ENCODE measurements around the gene MINPP1. TPM values are rescaled to one million over a fixed set of nuclear protein-coding genes. Genes with fewer than 3 reads are reported as not detected.
"Not testable (repeated sequence)": the region's sequence is repeated elsewhere in the genome, so short reads cannot be mapped to it uniquely, and the experiment has no call there.

MINPP1 gene
- total RNA-seq, 3 donors from 2014 or later = 12.0 to 28.3 (median 20.8) TPM

DNA sequence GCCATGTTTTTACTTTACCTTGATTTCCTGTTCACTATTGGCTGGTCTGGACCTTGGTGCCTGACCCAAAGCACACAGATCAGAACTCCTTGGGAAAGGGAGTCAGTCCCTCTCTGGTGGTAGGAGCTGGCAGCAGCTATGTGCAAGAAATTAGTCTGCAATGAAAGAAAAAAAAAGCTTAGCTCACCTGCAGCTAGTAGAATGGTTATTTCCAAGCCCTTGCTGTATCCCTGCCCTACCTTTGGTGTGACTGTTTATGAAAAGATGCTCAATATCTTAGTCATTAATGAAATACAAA lies 86.8 kb downstream of the MINPP1 start:
- DNase-seq = no peak
- peaks cover 21% of the 10 kb centered on the region for H3K4me1 ChIP-seq (ENCODE audit: low read depth)
- intact Hi-C loops (cut with DNase I, micrococcal nuclease) = no loop called here
- no peaks in the 10 kb centered on the region for H3K9me3 ChIP-seq
- H3K4me3 ChIP-seq = no peak overlapping the region
- no peaks in the 10 kb centered on the region for H3K36me3 ChIP-seq (ENCODE audit: low read depth)
- TF ChIP-seq, protein P1, sequence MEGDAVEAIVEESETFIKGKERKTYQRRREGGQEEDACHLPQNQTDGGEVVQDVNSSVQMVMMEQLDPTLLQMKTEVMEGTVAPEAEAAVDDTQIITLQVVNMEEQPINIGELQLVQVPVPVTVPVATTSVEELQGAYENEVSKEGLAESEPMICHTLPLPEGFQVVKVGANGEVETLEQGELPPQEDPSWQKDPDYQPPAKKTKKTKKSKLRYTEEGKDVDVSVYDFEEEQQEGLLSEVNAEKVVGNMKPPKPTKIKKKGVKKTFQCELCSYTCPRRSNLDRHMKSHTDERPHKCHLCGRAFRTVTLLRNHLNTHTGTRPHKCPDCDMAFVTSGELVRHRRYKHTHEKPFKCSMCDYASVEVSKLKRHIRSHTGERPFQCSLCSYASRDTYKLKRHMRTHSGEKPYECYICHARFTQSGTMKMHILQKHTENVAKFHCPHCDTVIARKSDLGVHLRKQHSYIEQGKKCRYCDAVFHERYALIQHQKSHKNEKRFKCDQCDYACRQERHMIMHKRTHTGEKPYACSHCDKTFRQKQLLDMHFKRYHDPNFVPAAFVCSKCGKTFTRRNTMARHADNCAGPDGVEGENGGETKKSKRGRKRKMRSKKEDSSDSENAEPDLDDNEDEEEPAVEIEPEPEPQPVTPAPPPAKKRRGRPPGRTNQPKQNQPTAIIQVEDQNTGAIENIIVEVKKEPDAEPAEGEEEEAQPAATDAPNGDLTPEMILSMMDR (IDR thresholded peaks at IDR 0.05) = no peak
- peak; percentile 3 for ATAC-seq

DNA sequence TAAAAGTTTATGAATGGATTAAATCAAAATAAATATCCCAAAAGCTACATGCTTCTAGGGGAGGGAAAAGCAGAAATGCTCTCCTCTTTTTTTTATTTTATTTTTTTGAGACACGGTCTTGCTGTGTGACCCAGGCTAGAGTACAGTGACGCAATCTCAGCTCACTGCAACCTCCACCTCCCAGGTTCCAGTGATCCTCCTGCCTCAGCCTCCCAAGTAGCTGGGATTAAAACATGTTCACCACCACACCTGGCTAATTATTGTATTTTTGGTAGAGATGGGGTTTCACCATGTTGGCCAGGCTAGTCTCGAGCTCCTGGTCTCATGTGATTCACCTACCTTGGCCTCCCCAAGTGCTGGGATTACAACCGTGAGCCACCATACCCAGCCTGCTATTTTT lies 88.2 kb downstream of the MINPP1 start:
- intact Hi-C loops (cut with DNase I, micrococcal nuclease); H3K4me3 ChIP-seq; H3K36me3 ChIP-seq (ENCODE audit: low read depth); H3K9me3 ChIP-seq; DNase-seq; ATAC-seq: not testable (repeated sequence)
- peaks cover 21% of the 10 kb centered on the region for H3K4me1 ChIP-seq (ENCODE audit: low read depth)

DNA sequence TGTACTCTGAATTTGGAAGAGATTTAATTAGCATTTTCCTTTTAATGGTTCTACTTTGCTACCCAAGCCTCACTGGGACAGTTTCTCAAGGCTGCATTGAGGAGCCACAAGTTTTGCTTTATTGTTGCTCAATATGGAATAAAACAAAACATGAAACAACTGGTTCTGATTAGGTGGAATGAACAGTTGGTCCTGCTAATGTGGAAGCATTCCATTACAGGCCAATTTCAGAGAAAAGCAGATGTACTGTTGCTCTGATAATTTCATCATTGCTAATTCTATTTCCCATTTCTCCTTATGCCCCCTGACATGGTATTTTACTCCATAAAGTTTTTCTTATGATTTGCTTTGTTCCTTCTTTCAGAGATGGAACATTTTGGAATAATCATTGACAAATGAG lies 89.0 kb downstream of the MINPP1 start:
- intact Hi-C loops (cut with DNase I, micrococcal nuclease) = no loop called here
- Histone ChIP-seq H3K4me3 (no peak overlapping the region), H3K9me3 (no peaks in the 10 kb centered on the region), H3K36me3 (ENCODE audit: low read depth) (no peaks in the 10 kb centered on the region), H3K4me1 (ENCODE audit: low read depth) (peaks cover 21% of the 10 kb centered on the region)
- ATAC-seq (no peak), DNase-seq (no peak)
- TF ChIP-seq, protein P1 (IDR thresholded peaks at IDR 0.05) = no peak

DNA sequence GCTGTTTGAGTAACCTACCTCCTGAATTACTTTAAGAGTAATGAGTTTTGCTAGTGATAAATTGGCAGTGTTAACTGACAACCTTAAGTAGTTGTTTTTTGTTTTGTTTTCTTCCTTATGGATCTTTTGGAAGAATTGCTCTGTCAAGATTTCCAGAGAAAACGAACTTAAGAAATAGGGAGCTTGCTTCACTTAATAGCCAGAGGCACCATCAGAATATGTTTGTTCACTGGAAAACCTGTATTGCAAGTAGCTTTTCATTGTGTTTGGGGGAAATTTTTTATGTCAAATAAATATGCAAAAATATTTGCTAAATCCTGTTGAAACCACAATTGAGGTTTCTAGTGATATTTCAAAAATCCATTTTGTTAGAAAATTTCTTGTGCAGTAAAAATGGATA lies 89.5 kb downstream of the MINPP1 start:
- no peaks in the 10 kb centered on the region for H3K36me3 ChIP-seq (ENCODE audit: low read depth)

DNA sequence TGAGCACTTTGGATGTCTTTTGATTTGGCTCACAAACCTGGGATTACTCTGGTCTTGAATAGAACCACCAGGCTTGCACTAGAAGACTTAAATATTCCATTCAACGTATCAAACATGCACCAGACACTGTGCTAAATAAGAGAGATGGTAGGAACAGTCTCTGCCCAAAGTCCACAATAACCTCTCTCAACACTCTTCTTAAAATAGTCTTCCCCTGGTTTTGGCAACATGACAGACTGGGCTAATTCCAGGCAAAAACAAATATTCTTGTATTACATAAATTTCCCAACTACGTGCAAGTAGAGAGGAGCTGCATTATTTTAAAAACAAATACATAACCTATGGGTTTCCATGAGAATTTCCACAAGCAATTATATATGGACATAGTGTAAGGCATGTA lies 90.2 kb downstream of the MINPP1 start:
- no peaks in the 10 kb centered on the region for H3K36me3 ChIP-seq (ENCODE audit: low read depth)
- DNase-seq = no peak
- H3K9me3 ChIP-seq = no peaks in the 10 kb centered on the region
- no peak for ATAC-seq
- no peak overlapping the region for H3K4me3 ChIP-seq
- peaks cover 15% of the 10 kb centered on the region for H3K4me1 ChIP-seq (ENCODE audit: low read depth)
- intact Hi-C loops (cut with DNase I, micrococcal nuclease) = no loop called here
- TF ChIP-seq, protein P1 (IDR thresholded peaks at IDR 0.05) = no peak

More for the DNA sequence above, 89.5 kb downstream of the MINPP1 start:
- TF ChIP-seq, protein P1 (IDR thresholded peaks at IDR 0.05) = no peak
- no peak for DNase-seq
- H3K4me3 ChIP-seq = no peak overlapping the region
- no peaks in the 10 kb centered on the region for H3K9me3 ChIP-seq
- H3K4me1 ChIP-seq (ENCODE audit: low read depth) = peaks cover 21% of the 10 kb centered on the region
- no peak for ATAC-seq
- intact Hi-C loops (cut with DNase I, micrococcal nuclease) = no loop called here

DNA sequence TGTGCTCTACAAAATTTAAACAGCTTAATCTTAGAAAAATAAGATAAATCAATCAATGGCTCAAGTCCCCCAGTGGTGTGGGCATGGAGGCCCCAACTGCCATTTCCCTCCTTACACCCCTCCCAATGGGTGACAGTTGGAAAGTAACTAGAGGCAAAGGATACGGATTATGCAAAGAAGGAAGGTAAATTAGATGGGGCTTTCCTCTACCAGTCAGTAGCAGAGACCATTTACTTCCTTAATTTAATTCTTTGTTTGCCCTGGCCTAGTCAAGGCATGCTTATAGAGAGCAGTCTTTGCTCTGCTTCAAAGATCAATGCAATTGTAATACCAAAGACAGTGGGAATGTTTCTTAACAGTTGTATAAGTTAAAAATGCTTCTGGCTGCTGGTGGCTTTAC lies 91.7 kb downstream of the MINPP1 start:
- TF ChIP-seq, protein P1 (IDR thresholded peaks at IDR 0.05) = no peak
- intact Hi-C loops (cut with DNase I, micrococcal nuclease) = no loop called here
- Histone ChIP-seq H3K9me3 (no peaks in the 10 kb centered on the region), H3K4me3 (no peak overlapping the region), H3K36me3 (ENCODE audit: low read depth) (no peaks in the 10 kb centered on the region), H3K4me1 (ENCODE audit: low read depth) (peaks cover 8% of the 10 kb centered on the region)
- ATAC-seq (peak; percentile 88), DNase-seq (no peak)
